Stomach (tissue), 9 donors: ENCODE measurements around the gene UNC79. TPM values are rescaled to one million over a fixed set of nuclear protein-coding genes. Genes with fewer than 3 reads are reported as not detected.

ENCODE experiments used
- DNase-seq, 2 donors: peaks; one replicate each; pipeline versions ENCODE4 v3.0.0 to v3.0.0-alpha.2; 2013 to 2019
- H3K27ac ChIP-seq, 5 donors: fragments of 200-600 bp in 4 of 5; sonication (generic) in 4 of 5; one replicate each; pipeline ENCODE4 v1.5.1; 2013 to 2019; ENCODE audit warnings: mild to moderate bottlenecking in 1 of 5, moderate library complexity in 1 of 5
- H3K27me3 ChIP-seq, 3 donors: fragments of 200-600 bp; sonication (generic); one replicate each; pipeline ENCODE4 v1.5.1; 2017 to 2019; ENCODE audit warnings: mixed run types in 1 of 3
- H3K36me3 ChIP-seq, 4 donors: fragments of 200-600 bp; sonication (generic); 1 replicate in 3 of 4; 2 replicates in 1 of 4; pipeline ENCODE4 v1.5.1; 2016 to 2019
- H3K4me1 ChIP-seq, 4 donors: fragments of 200-600 bp; sonication (generic); one replicate each; pipeline ENCODE4 v1.5.1; 2016 to 2019
- H3K4me3 ChIP-seq, 4 donors: fragments of 200-600 bp; sonication (generic) in 3 of 4; one replicate each; pipeline ENCODE4 v1.5.1; 2016 to 2019; ENCODE audit warnings: mild to moderate bottlenecking in 1 of 4
- H3K9me3 ChIP-seq, 4 donors: fragments of 200-600 bp; sonication (generic); one replicate each; pipeline ENCODE4 v1.5.1; 2016 to 2019
- CTCF ChIP-seq, 7 experiments: fragments of 450-650 bp in 4 of 7; fragments of 200-600 bp in 3 of 7; sonication (generic) in 3 of 7; IDR thresholded peaks; one replicate each; pipeline ENCODE4 v1.5.1; 2016 to 2019; ENCODE audit warnings: antibody characterized with exemption in 7 of 7, control low read depth in 2 of 7, mild to moderate bottlenecking in 1 of 7
- EP300 ChIP-seq: sonication (generic); formaldehyde crosslinking; IDR thresholded peaks from one replicate; pipeline ENCODE4 v1.6.1; 2017; ENCODE audit warnings: antibody characterized with exemption
- POLR2A ChIP-seq, 4 donors: fragments of 450-650 bp; IDR thresholded peaks; one replicate each; pipeline ENCODE4 v1.6.1; 2016; ENCODE audit warnings: antibody characterized with exemption in 4 of 4, control low read depth in 2 of 4, mild to moderate bottlenecking in 1 of 4, moderate library complexity in 1 of 4
- POLR2AphosphoS5 ChIP-seq, 3 donors: sonication (generic); formaldehyde crosslinking; IDR thresholded peaks; one replicate each; pipeline ENCODE4 v1.6.1; 2016; ENCODE audit warnings: antibody characterized with exemption in 3 of 3
- WGBS, 5 donors: extraction: QIAGEN DNeasy Blood & Tissue Kit in 3 of 5; methylation state at CpG; one replicate each; pipeline versions ENCODE4 v1.1.5 to v1.1.7; 2013 to 2018; 5-methylcytosine and 5-hydroxymethylcytosine counted together
- intact Hi-C: fragments of 100-400 bp; cut with DNase I; formaldehyde crosslinking; loops from one replicate; pipeline ENCODE4 v1.15.1; 2023; ENCODE audit warnings: low total_unique reads
- polyA plus RNA-seq, 3 donors: library from polyadenylated mRNA; stranded (reverse); fragments of 200-250 nt; gene quantifications; one replicate each; pipeline ENCODE4 v1.2.3, GENCODE V29; 2013
- total RNA-seq, 5 donors: library from RNA; depleted of rRNA; stranded (reverse); fragments of >200 nt; gene quantifications; one replicate each; pipeline versions ENCODE4 v1.1.0 to v1.2.3, GENCODE V29; 2014 to 2016
- donor health status: healthy with polysubstance abuse.
- donor health status: Bipolar disorder and iron deficiency.
- donor health status: healthy.

The UNC79 gene
- total and polyA plus RNA-seq, 8 donors, result under 0.01 to 1.9 (median 0.35) TPM; not detected in 2

- TF ChIP-seq POLR2A (IDR thresholded peaks at IDR 0.05) (no peak), EP300 (no peak), CTCF (IDR thresholded peaks at IDR 0.05) (no peak), POLR2AphosphoS5 (IDR thresholded peaks at IDR 0.05) (no peak)
- intact Hi-C loops, result no loop called here
- H3K9me3 ChIP-seq, result peaks cover 0 to 11% (median 2%) of the 10 kb centered on the region in 4 donors
- H3K27me3 ChIP-seq, result no peaks in the 10 kb centered on the region
- H3K4me3 ChIP-seq, result no peak overlapping the region
- no peak overlapping the region for H3K27ac ChIP-seq
- 79 to 96% (median 90%) methylated on average over 1 of the region's 1 CpG for whole genome bisulfite sequencing, 5 donors
- no peaks in the 10 kb centered on the region for H3K36me3 ChIP-seq
- no peaks in the 10 kb centered on the region for H3K4me1 ChIP-seq
- DNase-seq, result no peak
These were observed 34.3 kb upstream of the UNC79 start for GRCh38 chr14:93396456-93396855.

DNA sequence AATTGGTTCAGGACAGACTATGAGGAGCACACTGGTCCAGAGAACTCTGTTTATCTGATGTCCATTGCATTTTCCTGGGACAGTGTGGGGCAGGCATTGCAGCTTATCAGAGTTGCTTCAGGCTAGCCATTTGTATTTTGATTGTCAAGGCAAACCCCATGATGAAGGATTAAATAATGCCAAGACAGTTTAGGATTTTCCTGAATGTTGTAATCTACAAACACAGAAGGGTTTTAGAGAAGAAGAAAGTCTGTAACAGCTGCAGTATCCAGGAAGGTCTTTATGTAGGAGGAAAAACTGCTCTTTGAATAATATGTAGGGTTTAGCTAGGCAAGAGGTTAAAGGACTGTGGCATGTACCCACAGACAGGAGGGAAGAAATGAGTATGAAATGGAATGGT lies 32.2 kb upstream of the UNC79 start:
- H3K36me3 ChIP-seq, result no peaks in the 10 kb centered on the region
- H3K27me3 ChIP-seq, result no peaks in the 10 kb centered on the region
- no peak for DNase-seq
- no peak for TF ChIP-seq EP300
- no peak for TF ChIP-seq CTCF (IDR thresholded peaks at IDR 0.05)
- TF ChIP-seq POLR2AphosphoS5 (IDR thresholded peaks at IDR 0.05), result no peak
- TF ChIP-seq POLR2A (IDR thresholded peaks at IDR 0.05), result no peak
- intact Hi-C loops, result no loop called here
- H3K27ac ChIP-seq, result no peak overlapping the region
- no peak overlapping the region for H3K4me3 ChIP-seq
- peaks cover 0 to 11% (median 2%) of the 10 kb centered on the region in 4 donors for H3K9me3 ChIP-seq
- no peaks in the 10 kb centered on the region for H3K4me1 ChIP-seq

DNA sequence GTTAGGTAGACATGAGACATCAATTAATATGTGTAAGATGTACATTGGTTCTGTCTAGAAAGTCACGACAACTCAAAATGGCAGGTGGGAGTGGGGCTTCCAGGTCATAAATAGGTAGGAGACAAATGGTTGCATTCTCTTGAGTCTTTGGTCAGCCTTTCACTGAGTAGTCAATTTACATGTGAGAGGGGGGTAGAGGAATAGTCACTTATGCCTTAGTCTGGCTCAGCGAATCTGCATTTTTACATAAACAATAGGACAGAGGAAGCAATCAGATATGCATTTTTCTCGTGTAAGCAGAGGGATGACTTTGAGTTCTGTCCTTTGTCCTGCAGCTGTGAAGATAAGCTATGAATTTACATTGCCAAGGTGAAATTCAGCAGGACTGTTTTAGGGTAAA lies 27.8 kb upstream of the UNC79 start:
- 31 to 53% (median 50%) methylated on average over 3 of the region's 3 CpGs for WGBS, 5 donors
- TF ChIP-seq EP300 (no peak), CTCF (IDR thresholded peaks at IDR 0.05) (no peak), POLR2AphosphoS5 (IDR thresholded peaks at IDR 0.05) (no peak)
- Histone ChIP-seq H3K4me1 (no peaks in the 10 kb centered on the region), H3K4me3 (no peak overlapping the region), H3K36me3 (no peaks in the 10 kb centered on the region), H3K27me3 (no peaks in the 10 kb centered on the region), H3K9me3 (no peaks in the 10 kb centered on the region), H3K27ac (no peak overlapping the region)
- no peak for DNase-seq
- intact Hi-C loops, result no loop called here

GRCh38 chr14:93410021-93410420 lies 20.7 kb upstream of the UNC79 start:
- 50 to 92% (median 64%) methylated on average over 2 of the region's 2 CpGs for WGBS, 5 donors
- Histone ChIP-seq H3K4me1 (no peaks in the 10 kb centered on the region), H3K4me3 (no peak overlapping the region), H3K27ac (no peak overlapping the region), H3K36me3 (no peaks in the 10 kb centered on the region), H3K27me3 (no peaks in the 10 kb centered on the region), H3K9me3 (no peaks in the 10 kb centered on the region)
- DNase-seq, result no peak
- intact Hi-C loops, result no loop called here
- TF ChIP-seq POLR2A (IDR thresholded peaks at IDR 0.05) (no peak), POLR2AphosphoS5 (IDR thresholded peaks at IDR 0.05) (no peak), EP300 (no peak), CTCF (IDR thresholded peaks at IDR 0.05) (no peak)
